Large intestine (tissue), 3 donors: ENCODE results near the gene PCSK6. TPM values are rescaled to one million over a fixed set of nuclear protein-coding genes. Genes with fewer than 3 reads are reported as not detected.
A peak's percentile ranks its signal among the peaks of the same experiment; 100 is the strongest.
"Not testable (repeated sequence)": the region's sequence is repeated elsewhere in the genome, so short reads cannot be mapped to it uniquely, and the experiment has no call there.

Experiments
- DNase-seq, 2 donors: peaks; one replicate each; pipeline versions ENCODE4 v3.0.0 to v3.0.0-alpha.2; 2013
- H3K27ac ChIP-seq: one replicate; pipeline ENCODE4 v1.5.1; 2013; ENCODE audit warnings: low read length
- H3K27me3 ChIP-seq: 2 replicates; pipeline ENCODE4 v1.6.1; 2013; ENCODE audit warnings: low read length; ENCODE audit not compliant: control insufficient read depth, insufficient read depth
- H3K36me3 ChIP-seq: 2 replicates; pipeline ENCODE4 v1.6.1; 2013; ENCODE audit warnings: low read length; ENCODE audit not compliant: control insufficient read depth, insufficient read depth
- H3K4me1 ChIP-seq: one replicate; pipeline ENCODE4 v1.6.1; 2013; ENCODE audit warnings: low read length; ENCODE audit not compliant: control insufficient read depth, insufficient read depth
- H3K4me3 ChIP-seq: one replicate; pipeline ENCODE4 v1.5.1; 2013; ENCODE audit warnings: low read length
- H3K9me3 ChIP-seq: one replicate; pipeline ENCODE4 v1.6.1; 2013; ENCODE audit warnings: mild to moderate bottlenecking, low read depth, low read length, moderate library complexity; ENCODE audit not compliant: control insufficient read depth
- WGBS: methylation state at CpG from one replicate; pipeline ENCODE4 v1.1.5; 2013; ENCODE audit warnings: low lambda C conversion rate; ENCODE audit not compliant: insufficient coverage; 5-methylcytosine and 5-hydroxymethylcytosine counted together
- polyA plus RNA-seq: library from polyadenylated mRNA; unstranded; fragments of 120-200 nt; gene quantifications from one replicate; pipeline ENCODE4 v1.2.1, GENCODE V29; 2013

The PCSK6 gene
- polyA plus RNA-seq, 1 donor = 22.2 TPM

GRCh38 chr15:101358895-101359294, 130.6 kb downstream of the PCSK6 start:
- no CpG with 5 or more reads among the region's 7 CpGs for WGBS
- H3K9me3 ChIP-seq = no peaks in the 10 kb centered on the region
- no peak overlapping the region for H3K27ac ChIP-seq
- peaks cover 2% of the 10 kb centered on the region for H3K36me3 ChIP-seq
- no peak for DNase-seq
- no peak overlapping the region for H3K4me3 ChIP-seq
- H3K27me3 ChIP-seq = no peaks in the 10 kb centered on the region
- no peaks in the 10 kb centered on the region for H3K4me1 ChIP-seq

GRCh38 chr15:101357885-101358284, 131.6 kb downstream of the PCSK6 start:
- 100% methylated on average over 1 of the region's 11 CpGs for WGBS
- Histone ChIP-seq H3K36me3 (peaks cover 2% of the 10 kb centered on the region), H3K27me3 (no peaks in the 10 kb centered on the region), H3K9me3 (no peaks in the 10 kb centered on the region), H3K4me3 (no peak overlapping the region), H3K27ac (no peak overlapping the region), H3K4me1 (no peaks in the 10 kb centered on the region)
- DNase-seq = no peak

GRCh38 chr15:101357333-101357732, 132.2 kb downstream of the PCSK6 start:
- WGBS = no CpG with 5 or more reads among the region's 15 CpGs
- no peaks in the 10 kb centered on the region for H3K9me3 ChIP-seq
- H3K27ac ChIP-seq = no peak overlapping the region
- no peak overlapping the region for H3K4me3 ChIP-seq
- H3K27me3 ChIP-seq = no peaks in the 10 kb centered on the region
- H3K36me3 ChIP-seq = peaks cover 2% of the 10 kb centered on the region
- no peak for DNase-seq
- no peaks in the 10 kb centered on the region for H3K4me1 ChIP-seq

GRCh38 chr15:101356512-101357172, 132.9 kb downstream of the PCSK6 start:
- H3K27me3 ChIP-seq, DNase-seq, H3K4me3 ChIP-seq, H3K4me1 ChIP-seq, H3K36me3 ChIP-seq, H3K9me3 ChIP-seq, H3K27ac ChIP-seq: not testable (repeated sequence)
- WGBS = 95% methylated on average over 4 of the region's 9 CpGs

- no peak overlapping the region for H3K27ac ChIP-seq
- no peaks in the 10 kb centered on the region for H3K4me1 ChIP-seq
- 100% methylated on average over 1 of the region's 23 CpGs for WGBS
- H3K36me3 ChIP-seq = peaks cover 2% of the 10 kb centered on the region
- DNase-seq = no peak
- no peaks in the 10 kb centered on the region for H3K27me3 ChIP-seq
- H3K9me3 ChIP-seq = no peaks in the 10 kb centered on the region
- no peak overlapping the region for H3K4me3 ChIP-seq
These were observed 133.6 kb downstream of the PCSK6 start for GRCh38 chr15:101355678-101356464.

GRCh38 chr15:101354891-101355623, 134.4 kb downstream of the PCSK6 start:
- H3K4me3 ChIP-seq = no peak overlapping the region
- no peaks in the 10 kb centered on the region for H3K4me1 ChIP-seq
- no peaks in the 10 kb centered on the region for H3K9me3 ChIP-seq
- no peak for DNase-seq
- H3K27ac ChIP-seq = no peak overlapping the region
- 100% methylated on average over 3 of the region's 5 CpGs for WGBS
- H3K36me3 ChIP-seq = peaks cover 2% of the 10 kb centered on the region
- no peaks in the 10 kb centered on the region for H3K27me3 ChIP-seq

- Histone ChIP-seq H3K9me3 (no peaks in the 10 kb centered on the region), H3K27ac (no peak overlapping the region), H3K4me1 (peaks cover 9% of the 10 kb centered on the region), H3K36me3 (no peaks in the 10 kb centered on the region), H3K27me3 (no peaks in the 10 kb centered on the region), H3K4me3 (no peak overlapping the region)
- DNase-seq = no peak
- no CpG with 5 or more reads among the region's 7 CpGs for WGBS
These were observed 136.3 kb downstream of the PCSK6 start for GRCh38 chr15:101353240-101353639.

GRCh38 chr15:101351736-101352135, 137.8 kb downstream of the PCSK6 start:
- no peak for DNase-seq
- no peaks in the 10 kb centered on the region for H3K9me3 ChIP-seq
- no peaks in the 10 kb centered on the region for H3K36me3 ChIP-seq
- H3K4me3 ChIP-seq = no peak overlapping the region
- no peak overlapping the region for H3K27ac ChIP-seq
- H3K4me1 ChIP-seq = peaks cover 15% of the 10 kb centered on the region
- WGBS = no CpG with 5 or more reads among the region's 2 CpGs
- H3K27me3 ChIP-seq = no peaks in the 10 kb centered on the region

- H3K27ac ChIP-seq = no peak overlapping the region
- peak in 1 of 2 donors; percentile 46 for DNase-seq
- no peaks in the 10 kb centered on the region for H3K27me3 ChIP-seq
- no peaks in the 10 kb centered on the region for H3K36me3 ChIP-seq
- peaks cover 17% of the 10 kb centered on the region for H3K4me1 ChIP-seq
- H3K9me3 ChIP-seq = no peaks in the 10 kb centered on the region
- 93% methylated on average over 2 of the region's 14 CpGs for WGBS
- no peak overlapping the region for H3K4me3 ChIP-seq
These were observed 140.2 kb downstream of the PCSK6 start for GRCh38 chr15:101349047-101349951.

- no peaks in the 10 kb centered on the region for H3K27me3 ChIP-seq
- no peaks in the 10 kb centered on the region for H3K9me3 ChIP-seq
- whole genome bisulfite sequencing = no CpG with 5 or more reads among the region's 12 CpGs
- no peak overlapping the region for H3K4me3 ChIP-seq
- no peak overlapping the region for H3K27ac ChIP-seq
- peaks cover 17% of the 10 kb centered on the region for H3K4me1 ChIP-seq
- no peak for DNase-seq
- no peaks in the 10 kb centered on the region for H3K36me3 ChIP-seq
These were observed 140.9 kb downstream of the PCSK6 start for GRCh38 chr15:101348643-101349042.
